ENCODE measurements around the gene USP16.

DNA sequence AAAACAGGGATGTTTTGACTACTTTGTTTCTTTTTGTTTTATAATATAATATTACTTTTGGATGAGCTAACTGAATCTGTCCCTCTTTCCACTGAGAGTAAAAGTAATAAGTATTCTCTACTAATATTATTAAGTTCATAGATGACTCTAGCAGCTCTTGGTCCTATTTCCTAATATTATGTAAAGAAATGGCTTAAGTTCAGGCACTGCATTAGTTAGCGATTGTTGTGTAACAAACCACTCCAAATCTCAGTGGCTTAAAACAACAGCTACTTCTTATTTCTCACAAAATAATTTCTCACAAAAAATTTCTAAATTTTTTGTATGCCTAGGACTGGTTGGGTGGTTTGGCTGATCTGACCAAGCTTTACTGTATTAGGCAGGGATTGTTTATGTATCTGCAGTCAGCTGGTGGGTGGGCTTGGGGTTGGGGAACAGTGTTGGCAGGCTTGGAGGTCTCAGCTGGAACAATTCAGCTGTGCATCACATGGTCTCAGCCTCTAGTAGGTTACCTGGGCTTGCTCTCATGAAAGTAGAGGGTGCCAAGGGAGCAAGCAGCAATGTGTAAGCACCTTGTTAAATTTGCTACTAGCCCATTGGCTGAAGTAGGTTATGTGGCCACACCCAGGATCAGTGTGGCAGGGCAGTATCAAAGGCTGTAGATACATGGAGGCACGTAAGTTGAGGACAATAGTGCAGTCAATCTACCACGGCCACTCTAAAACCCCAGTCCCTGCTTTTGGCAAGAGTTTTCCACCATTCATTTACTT, 57.8 kb downstream of the USP16 start:
- TF ChIP-seq ZFP30 (CRISPR knock-in tag; IDR thresholded peaks at IDR 0.05) = no peak
- TF ChIP-seq TSHZ2 (CRISPR knock-in tag; IDR thresholded peaks at IDR 0.05) = no peak
- TF ChIP-seq PATZ1 (CRISPR knock-in tag; IDR thresholded peaks at IDR 0.05; ENCODE audit: borderline replicate concordance) = no peak
- TF ChIP-seq POU6F1 (CRISPR knock-in tag; IDR thresholded peaks at IDR 0.05; ENCODE audit: borderline replicate concordance, low read depth) = no peak
- TF ChIP-seq, protein P1, sequence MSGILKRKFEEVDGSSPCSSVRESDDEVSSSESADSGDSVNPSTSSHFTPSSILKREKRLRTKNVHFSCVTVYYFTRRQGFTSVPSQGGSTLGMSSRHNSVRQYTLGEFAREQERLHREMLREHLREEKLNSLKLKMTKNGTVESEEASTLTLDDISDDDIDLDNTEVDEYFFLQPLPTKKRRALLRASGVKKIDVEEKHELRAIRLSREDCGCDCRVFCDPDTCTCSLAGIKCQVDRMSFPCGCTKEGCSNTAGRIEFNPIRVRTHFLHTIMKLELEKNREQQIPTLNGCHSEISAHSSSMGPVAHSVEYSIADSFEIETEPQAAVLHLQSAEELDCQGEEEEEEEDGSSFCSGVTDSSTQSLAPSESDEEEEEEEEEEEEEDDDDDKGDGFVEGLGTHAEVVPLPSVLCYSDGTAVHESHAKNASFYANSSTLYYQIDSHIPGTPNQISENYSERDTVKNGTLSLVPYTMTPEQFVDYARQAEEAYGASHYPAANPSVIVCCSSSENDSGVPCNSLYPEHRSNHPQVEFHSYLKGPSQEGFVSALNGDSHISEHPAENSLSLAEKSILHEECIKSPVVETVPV (CRISPR knock-in tag; IDR thresholded peaks at IDR 0.05) = no peak
- no peak for TF ChIP-seq ZNF565 (CRISPR knock-in tag; conservative IDR thresholded peaks at IDR 0.05; ENCODE audit: low read depth)
- no peak for TF ChIP-seq ZNF8 (CRISPR knock-in tag; IDR thresholded peaks at IDR 0.05)
- no peak for TF ChIP-seq CREB5 (CRISPR knock-in tag; IDR thresholded peaks at IDR 0.05; ENCODE audit: low read depth)
- TF ChIP-seq ZFP3 (CRISPR knock-in tag; IDR thresholded peaks at IDR 0.05) = no peak
- TF ChIP-seq ZNF70 (CRISPR knock-in tag; IDR thresholded peaks at IDR 0.05) = no peak
- TF ChIP-seq SNAI2 (CRISPR knock-in tag; IDR thresholded peaks at IDR 0.05) = no peak
- no peak for TF ChIP-seq ISL1 (CRISPR knock-in tag; IDR thresholded peaks at IDR 0.05)
- TF ChIP-seq CSDC2 (CRISPR knock-in tag; IDR thresholded peaks at IDR 0.05) = no peak
- TF ChIP-seq PPARA (CRISPR knock-in tag; IDR thresholded peaks at IDR 0.05; ENCODE audit: borderline replicate concordance) = no peak
